ENCODE measurements around the gene RAB32.
A peak's percentile ranks its signal among the peaks of the same experiment; 100 is the strongest.

The RAB32 gene

DNA sequence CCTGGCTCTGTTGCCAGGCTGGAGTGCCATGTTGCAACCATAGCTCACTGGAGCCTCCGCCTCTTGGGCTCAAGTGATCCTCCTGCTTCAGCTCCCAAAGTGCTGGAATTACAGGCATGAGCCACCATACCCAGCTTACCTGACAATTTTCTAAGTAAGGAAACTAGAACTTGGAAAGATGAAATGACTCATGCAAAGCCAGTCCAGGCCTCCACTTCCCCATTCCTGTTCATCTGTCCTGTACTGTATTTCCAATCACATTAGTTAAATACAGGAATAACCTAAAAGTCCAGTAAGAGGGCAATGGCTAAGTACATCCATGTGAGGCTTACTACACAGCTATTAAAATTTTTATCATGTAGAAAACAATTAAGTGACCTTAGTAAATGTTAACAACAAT, 46.9 kb downstream of the RAB32 start:
- H2AFZ ChIP-seq (ENCODE audit: insufficient read depth, low read length, poor library complexity): no peak overlapping the region
- H3K27ac ChIP-seq (ENCODE audit: low read depth, low read length): no peak overlapping the region
- DNase-seq: peak; percentile 22 to 48
- WGBS (ENCODE audit: extremely low coverage, insufficient coverage, insufficient read length): no CpG with 5 or more reads among the region's 1 CpG
- no peak overlapping the region for H3K4ac ChIP-seq (ENCODE audit: low read depth, low read length)
- no peak overlapping the region for H3K18ac ChIP-seq (ENCODE audit: low read length)
- no peak overlapping the region for H3K9ac ChIP-seq (ENCODE audit: low read length)
- no peaks in the 10 kb centered on the region for H3K79me1 ChIP-seq (ENCODE audit: low read length)
- H2BK12ac ChIP-seq (ENCODE audit: low read length): no peak overlapping the region
- no peaks in the 10 kb centered on the region for H3K79me2 ChIP-seq (ENCODE audit: control insufficient read depth, insufficient read depth, low read length, poor library complexity)
- no peak overlapping the region for H2BK120ac ChIP-seq (ENCODE audit: insufficient read depth, low read length, poor library complexity)
- H4K8ac ChIP-seq (ENCODE audit: low read depth, low read length): no peak overlapping the region
- H3K4me2 ChIP-seq (ENCODE audit: low read length): no peak overlapping the region
- H3K14ac ChIP-seq (ENCODE audit: low read length): no peak overlapping the region
- no peaks in the 10 kb centered on the region for H3K36me3 ChIP-seq (ENCODE audit: control insufficient read depth in 1 of 2, insufficient read depth in 2 of 2, low read length in 2 of 2)
- H2BK5ac ChIP-seq (ENCODE audit: low read depth, low read length, poor library complexity): no peak overlapping the region
- no peaks in the 10 kb centered on the region for H3K27me3 ChIP-seq (ENCODE audit: insufficient read depth, low read length)
- H4K12ac ChIP-seq (ENCODE audit: low read depth, low read length): no peak overlapping the region
- no peak overlapping the region for H4K91ac ChIP-seq (ENCODE audit: low read depth, low read length)
- H3K9me3 ChIP-seq (ENCODE audit: insufficient read depth, low read depth, low read length): no peaks in the 10 kb centered on the region
- H3K4me1 ChIP-seq (ENCODE audit: control insufficient read depth in 1 of 2, insufficient read depth in 2 of 2, low read length in 2 of 2): no peaks in the 10 kb centered on the region
- no peak overlapping the region for H2AK5ac ChIP-seq (ENCODE audit: low read length)
- no peak overlapping the region for H3K4me3 ChIP-seq (ENCODE audit: low read depth, low read length)
- H3K23ac ChIP-seq (ENCODE audit: low read length): no peak overlapping the region

DNA sequence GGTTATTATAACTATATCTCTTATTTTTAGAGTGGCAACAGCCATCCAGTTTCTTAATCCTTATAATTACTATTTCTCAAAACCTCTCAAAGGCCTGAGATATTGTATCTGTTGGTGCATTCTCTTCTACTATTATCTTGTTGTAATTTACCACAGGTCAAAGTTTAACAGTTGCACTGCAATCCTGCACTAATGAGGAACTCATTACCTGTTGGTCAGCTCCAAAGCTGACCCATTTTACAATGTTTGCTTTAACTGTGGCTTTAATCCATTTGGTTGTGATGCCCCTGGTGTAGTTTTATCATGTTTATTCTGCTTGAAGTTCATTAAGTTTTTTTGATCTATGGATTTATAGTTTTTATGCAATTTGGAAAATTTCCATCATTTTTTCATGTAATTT, 48.8 kb downstream of the RAB32 start:
- Histone ChIP-seq H3K27ac (ENCODE audit: low read depth, low read length) (no peak overlapping the region), H2BK120ac (ENCODE audit: insufficient read depth, low read length, poor library complexity) (no peak overlapping the region), H4K12ac (ENCODE audit: low read depth, low read length) (no peak overlapping the region), H2AK5ac (ENCODE audit: low read length) (no peak overlapping the region), H4K91ac (ENCODE audit: low read depth, low read length) (no peak overlapping the region), H3K4me2 (ENCODE audit: low read length) (no peak overlapping the region), H3K79me2 (ENCODE audit: control insufficient read depth, insufficient read depth, low read length, poor library complexity) (no peaks in the 10 kb centered on the region), H3K14ac (ENCODE audit: low read length) (no peak overlapping the region), H3K23ac (ENCODE audit: low read length) (no peak overlapping the region), H3K4me1 (ENCODE audit: control insufficient read depth in 1 of 2, insufficient read depth in 2 of 2, low read length in 2 of 2) (no peaks in the 10 kb centered on the region), H3K79me1 (ENCODE audit: low read length) (no peaks in the 10 kb centered on the region), H3K36me3 (ENCODE audit: control insufficient read depth in 1 of 2, insufficient read depth in 2 of 2, low read length in 2 of 2) (no peaks in the 10 kb centered on the region), H3K9ac (ENCODE audit: low read length) (no peak overlapping the region), H2BK5ac (ENCODE audit: low read depth, low read length, poor library complexity) (no peak overlapping the region), H2BK12ac (ENCODE audit: low read length) (no peak overlapping the region), H2AFZ (ENCODE audit: insufficient read depth, low read length, poor library complexity) (no peak overlapping the region), H4K8ac (ENCODE audit: low read depth, low read length) (no peak overlapping the region), H3K9me3 (ENCODE audit: insufficient read depth, low read depth, low read length) (no peaks in the 10 kb centered on the region), H3K4ac (ENCODE audit: low read depth, low read length) (no peak overlapping the region), H3K4me3 (ENCODE audit: low read depth, low read length) (no peak overlapping the region), H3K27me3 (ENCODE audit: insufficient read depth, low read length) (no peaks in the 10 kb centered on the region), H3K18ac (ENCODE audit: low read length) (no peak overlapping the region)
- no peak for DNase-seq

DNA sequence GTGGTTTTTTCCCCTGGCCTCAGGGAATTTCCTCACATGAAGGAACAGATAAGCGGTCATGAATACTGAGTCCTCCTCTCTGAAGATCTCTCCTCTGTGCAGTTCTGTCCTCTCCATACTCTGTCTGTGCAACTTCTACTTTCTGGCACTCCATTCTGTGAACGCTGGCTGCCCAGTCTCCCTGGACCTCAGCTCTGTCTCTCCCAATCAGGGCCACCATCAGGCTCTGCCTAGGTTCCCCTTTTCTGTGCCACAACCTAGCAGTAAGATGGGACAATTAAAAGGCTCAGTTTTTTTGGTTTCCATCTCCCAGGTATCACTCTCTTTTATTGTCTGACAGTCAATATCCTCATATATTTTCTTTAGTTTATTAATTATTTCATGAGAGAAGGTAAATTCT, 50.4 kb downstream of the RAB32 start:
- WGBS (ENCODE audit: extremely low coverage, insufficient coverage, insufficient read length): no CpG with 5 or more reads among the region's 2 CpGs

DNA sequence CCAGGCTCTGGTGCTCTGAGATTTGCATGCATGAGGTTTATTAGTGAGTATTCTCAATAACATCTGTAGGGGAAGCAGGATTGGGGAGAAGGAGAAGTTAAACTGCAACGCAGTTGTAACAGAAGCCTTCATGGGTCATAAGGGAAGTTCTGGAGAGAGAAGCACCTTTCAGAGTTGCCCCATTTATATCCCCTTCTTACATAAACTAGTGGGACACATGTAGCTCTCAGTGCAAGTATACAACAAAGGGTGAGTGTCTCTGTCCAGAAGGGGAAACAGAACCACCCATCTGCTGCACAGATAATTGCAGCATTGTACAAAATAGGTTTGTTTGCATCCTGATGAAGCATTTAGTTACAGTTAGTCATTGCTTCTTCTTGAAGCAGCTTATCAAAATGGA, 50.9 kb downstream of the RAB32 start:
- H2AFZ ChIP-seq (ENCODE audit: insufficient read depth, low read length, poor library complexity): no peak overlapping the region
- H3K4me1 ChIP-seq (ENCODE audit: control insufficient read depth in 1 of 2, insufficient read depth in 2 of 2, low read length in 2 of 2): peaks cover 0 to 5% of the 10 kb centered on the region in 2 experiments
- H4K91ac ChIP-seq (ENCODE audit: low read depth, low read length): no peak overlapping the region
- H4K8ac ChIP-seq (ENCODE audit: low read depth, low read length): no peak overlapping the region
- no peak for DNase-seq
- H2AK5ac ChIP-seq (ENCODE audit: low read length): no peak overlapping the region
- H3K27ac ChIP-seq (ENCODE audit: low read depth, low read length): no peak overlapping the region
- H3K18ac ChIP-seq (ENCODE audit: low read length): no peak overlapping the region
- no peaks in the 10 kb centered on the region for H3K9me3 ChIP-seq (ENCODE audit: insufficient read depth, low read depth, low read length)
- no peak overlapping the region for H2BK120ac ChIP-seq (ENCODE audit: insufficient read depth, low read length, poor library complexity)
- H3K36me3 ChIP-seq (ENCODE audit: control insufficient read depth in 1 of 2, insufficient read depth in 2 of 2, low read length in 2 of 2): no peaks in the 10 kb centered on the region
- no peaks in the 10 kb centered on the region for H3K27me3 ChIP-seq (ENCODE audit: insufficient read depth, low read length)
- no peaks in the 10 kb centered on the region for H3K79me1 ChIP-seq (ENCODE audit: low read length)
- no peak overlapping the region for H2BK12ac ChIP-seq (ENCODE audit: low read length)
- H3K23ac ChIP-seq (ENCODE audit: low read length): no peak overlapping the region
- WGBS (ENCODE audit: extremely low coverage, insufficient coverage, insufficient read length): no CpG with 5 or more reads among the region's 1 CpG
- no peak overlapping the region for H2BK5ac ChIP-seq (ENCODE audit: low read depth, low read length, poor library complexity)
- no peak overlapping the region for H3K4ac ChIP-seq (ENCODE audit: low read depth, low read length)
- H4K12ac ChIP-seq (ENCODE audit: low read depth, low read length): no peak overlapping the region
- no peak overlapping the region for H3K9ac ChIP-seq (ENCODE audit: low read length)
- no peak overlapping the region for H3K4me2 ChIP-seq (ENCODE audit: low read length)
- H3K79me2 ChIP-seq (ENCODE audit: control insufficient read depth, insufficient read depth, low read length, poor library complexity): no peaks in the 10 kb centered on the region
- no peak overlapping the region for H3K4me3 ChIP-seq (ENCODE audit: low read depth, low read length)
- no peak overlapping the region for H3K14ac ChIP-seq (ENCODE audit: low read length)

More for the DNA sequence above, 50.4 kb downstream of the RAB32 start:
- Histone ChIP-seq H3K4me2 (ENCODE audit: low read length) (no peak overlapping the region), H3K18ac (ENCODE audit: low read length) (no peak overlapping the region), H4K91ac (ENCODE audit: low read depth, low read length) (no peak overlapping the region), H2BK12ac (ENCODE audit: low read length) (no peak overlapping the region), H3K27ac (ENCODE audit: low read depth, low read length) (no peak overlapping the region), H4K8ac (ENCODE audit: low read depth, low read length) (no peak overlapping the region), H3K4ac (ENCODE audit: low read depth, low read length) (no peak overlapping the region), H3K9ac (ENCODE audit: low read length) (no peak overlapping the region), H3K23ac (ENCODE audit: low read length) (no peak overlapping the region), H3K79me2 (ENCODE audit: control insufficient read depth, insufficient read depth, low read length, poor library complexity) (no peaks in the 10 kb centered on the region), H2AFZ (ENCODE audit: insufficient read depth, low read length, poor library complexity) (no peak overlapping the region), H2AK5ac (ENCODE audit: low read length) (no peak overlapping the region), H3K9me3 (ENCODE audit: insufficient read depth, low read depth, low read length) (no peaks in the 10 kb centered on the region), H3K4me3 (ENCODE audit: low read depth, low read length) (no peak overlapping the region), H3K79me1 (ENCODE audit: low read length) (no peaks in the 10 kb centered on the region), H3K27me3 (ENCODE audit: insufficient read depth, low read length) (no peaks in the 10 kb centered on the region), H3K14ac (ENCODE audit: low read length) (no peak overlapping the region), H2BK120ac (ENCODE audit: insufficient read depth, low read length, poor library complexity) (no peak overlapping the region), H2BK5ac (ENCODE audit: low read depth, low read length, poor library complexity) (no peak overlapping the region), H3K4me1 (ENCODE audit: control insufficient read depth in 1 of 2, insufficient read depth in 2 of 2, low read length in 2 of 2) (peaks cover 0 to 1% of the 10 kb centered on the region in 2 experiments), H3K36me3 (ENCODE audit: control insufficient read depth in 1 of 2, insufficient read depth in 2 of 2, low read length in 2 of 2) (no peaks in the 10 kb centered on the region), H4K12ac (ENCODE audit: low read depth, low read length) (no peak overlapping the region)
- DNase-seq: no peak
